Putamen (tissue), 1 donor: ENCODE data around the gene ZNF316.

Experiments used
- DNase-seq: peaks from one replicate; pipeline ENCODE4 v3.0.0-alpha.2; 2016; ENCODE audit warnings: low spot score

ZNF316 gene

GRCh38 chr7:6636741-6637543, at the start of gene ZNF316:
ZNF316 (plus strand) TSS chr7:6637318; CDS start chr7:6642410, 5,092 bp downstream.
- DNase-seq, result peak; percentile 61

DNA sequence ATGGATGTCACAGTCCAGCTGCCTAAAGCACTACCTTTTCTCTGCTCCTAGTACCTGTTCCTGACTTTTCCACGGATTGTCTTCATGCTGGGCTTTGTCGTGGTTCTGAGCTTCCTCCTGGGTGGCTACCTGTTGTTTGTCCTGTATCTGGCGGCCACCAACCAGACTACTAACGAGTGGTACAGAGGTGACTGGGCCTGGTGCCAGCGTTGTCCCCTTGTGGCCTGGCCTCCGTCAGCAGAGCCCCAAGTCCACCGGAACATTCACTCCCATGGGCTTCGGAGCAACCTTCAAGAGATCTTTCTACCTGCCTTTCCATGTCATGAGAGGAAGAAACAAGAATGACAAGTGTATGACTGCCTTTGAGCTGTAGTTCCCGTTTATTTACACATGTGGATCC, 48.6 kb upstream of the ZNF316 start:
- no peak for DNase-seq

DNA sequence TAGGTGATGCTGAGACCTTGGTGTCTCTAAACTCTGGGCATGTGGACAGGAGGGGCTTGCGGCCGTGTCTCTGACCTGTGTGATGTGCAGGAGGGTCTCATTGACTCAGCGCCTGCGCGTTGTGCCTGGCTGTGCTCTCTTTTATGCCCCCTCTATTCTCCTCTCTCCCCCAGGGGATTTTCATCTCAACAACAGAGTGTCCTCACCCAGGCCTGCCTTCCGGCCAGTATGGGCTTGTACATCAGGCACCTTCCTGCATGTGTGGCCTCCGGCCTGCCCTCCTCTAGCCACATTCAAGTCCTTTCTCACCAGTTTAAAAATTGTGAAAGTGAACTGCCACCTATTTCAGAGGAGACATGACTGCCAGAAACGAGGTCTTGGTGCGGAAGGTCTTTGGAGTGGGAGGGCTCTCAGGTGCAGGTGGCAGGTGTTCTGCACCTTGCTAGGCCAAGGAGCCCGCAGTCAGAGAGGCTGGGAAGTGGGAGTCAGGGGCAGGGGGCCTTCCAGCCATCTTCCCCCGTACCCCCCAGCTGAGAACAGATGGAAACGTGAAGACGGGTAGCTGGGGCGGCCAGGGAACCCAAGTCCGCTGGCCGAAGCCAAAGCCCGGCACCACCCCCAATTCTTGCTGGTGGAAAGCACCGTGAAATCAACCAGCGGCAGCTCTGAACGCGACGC, 47.8 kb upstream of the ZNF316 start:
- DNase-seq, result no peak

DNA sequence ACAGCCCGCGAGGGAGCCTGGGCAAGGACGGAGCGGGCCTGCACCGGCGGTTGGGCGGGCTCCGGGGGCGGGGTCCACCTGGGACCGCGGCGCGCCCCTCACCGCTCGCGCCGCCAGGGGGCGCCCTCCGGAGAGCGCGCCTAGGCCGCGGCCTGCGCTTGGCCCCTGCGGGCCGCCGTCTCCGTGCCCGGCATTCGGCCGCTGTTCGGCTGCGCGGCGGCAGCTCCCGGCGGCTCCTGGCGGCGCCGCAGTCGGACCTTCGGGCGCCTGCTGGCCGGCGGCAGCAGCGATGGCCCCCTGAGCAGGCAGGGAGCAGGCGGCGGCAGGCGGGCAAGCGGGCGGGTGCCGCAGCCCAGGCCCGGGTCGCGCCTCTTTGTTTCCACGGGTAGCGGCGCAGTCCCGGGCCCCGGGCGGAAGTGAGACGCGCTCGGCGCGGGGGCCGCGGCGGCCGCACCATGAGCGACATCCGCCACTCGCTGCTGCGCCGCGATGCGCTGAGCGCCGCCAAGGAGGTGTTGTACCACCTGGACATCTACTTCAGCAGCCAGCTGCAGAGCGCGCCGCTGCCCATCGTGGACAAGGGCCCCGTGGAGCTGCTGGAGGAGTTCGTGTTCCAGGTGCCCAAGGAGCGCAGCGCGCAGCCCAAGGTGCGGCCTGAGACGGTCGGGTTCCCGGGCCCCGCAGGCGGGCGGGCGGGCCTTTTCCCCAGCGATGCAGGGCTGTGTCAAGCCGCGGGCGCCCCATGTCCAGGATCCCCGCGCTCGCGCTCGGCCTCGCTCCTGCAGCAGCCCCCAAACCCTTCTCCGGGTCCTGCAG, 47.1 kb upstream of the ZNF316 start, which contains the start of gene INTS15:
Gene INTS15, plus strand, starts transcription at position 193 of the 816 bp plus-strand sequence. Its CDS starts 263 bp downstream, at position 456.
- peak; percentile 71 for DNase-seq

DNA sequence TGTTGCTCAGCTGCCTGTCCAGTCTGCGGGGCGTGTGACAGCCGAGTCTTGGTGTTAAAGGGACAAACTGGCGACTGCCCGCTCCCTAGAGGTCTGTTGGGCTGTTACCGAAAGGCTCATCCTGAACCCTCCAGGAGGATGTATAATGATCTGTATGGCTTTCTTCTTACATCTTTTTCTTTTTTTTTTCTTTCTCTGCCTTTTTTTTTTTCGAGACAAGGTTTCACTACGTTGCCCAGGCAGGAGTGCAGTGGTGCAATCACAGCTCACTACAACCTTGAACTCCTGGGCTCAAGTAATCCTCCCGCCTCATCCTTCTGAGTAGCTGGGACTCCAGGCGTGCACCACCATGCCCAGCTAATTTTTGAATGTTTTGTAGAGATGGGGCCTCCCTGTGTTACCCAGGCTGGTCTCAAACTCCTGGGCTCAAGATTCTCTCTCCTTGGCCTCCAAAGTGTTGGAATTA, 46.4 kb upstream of the ZNF316 start:
- no peak for DNase-seq

GRCh38 chr7:6600093-6600492, 37.0 kb upstream of the ZNF316 start:
- DNase-seq, result no peak

- no peak for DNase-seq
These were observed 32.7 kb upstream of the ZNF316 start for GRCh38 chr7:6604458-6604857.

- DNase-seq, result no peak
These were observed 30.1 kb upstream of the ZNF316 start for GRCh38 chr7:6606866-6607583.

GRCh38 chr7:6607651-6608051, 29.5 kb upstream of the ZNF316 start:
- DNase-seq, result no peak

GRCh38 chr7:6608081-6608480, 29.0 kb upstream of the ZNF316 start:
- DNase-seq, result no peak

GRCh38 chr7:6608794-6609193, 28.3 kb upstream of the ZNF316 start:
- no peak for DNase-seq

- DNase-seq, result no peak
These were observed 24.3 kb upstream of the ZNF316 start for GRCh38 chr7:6612819-6613218.

GRCh38 chr7:6613706-6614105, 23.4 kb upstream of the ZNF316 start:
- DNase-seq, result no peak

- no peak for DNase-seq
These were observed 22.0 kb upstream of the ZNF316 start, which contains the start of gene ZNF853 for GRCh38 chr7:6614953-6615722. ZNF853 (plus strand) TSS chr7:6615610; CDS start chr7:6616175, 565 bp downstream.

- DNase-seq, result no peak
These were observed 21.2 kb upstream of the ZNF316 start for GRCh38 chr7:6615723-6616555.

DNA sequence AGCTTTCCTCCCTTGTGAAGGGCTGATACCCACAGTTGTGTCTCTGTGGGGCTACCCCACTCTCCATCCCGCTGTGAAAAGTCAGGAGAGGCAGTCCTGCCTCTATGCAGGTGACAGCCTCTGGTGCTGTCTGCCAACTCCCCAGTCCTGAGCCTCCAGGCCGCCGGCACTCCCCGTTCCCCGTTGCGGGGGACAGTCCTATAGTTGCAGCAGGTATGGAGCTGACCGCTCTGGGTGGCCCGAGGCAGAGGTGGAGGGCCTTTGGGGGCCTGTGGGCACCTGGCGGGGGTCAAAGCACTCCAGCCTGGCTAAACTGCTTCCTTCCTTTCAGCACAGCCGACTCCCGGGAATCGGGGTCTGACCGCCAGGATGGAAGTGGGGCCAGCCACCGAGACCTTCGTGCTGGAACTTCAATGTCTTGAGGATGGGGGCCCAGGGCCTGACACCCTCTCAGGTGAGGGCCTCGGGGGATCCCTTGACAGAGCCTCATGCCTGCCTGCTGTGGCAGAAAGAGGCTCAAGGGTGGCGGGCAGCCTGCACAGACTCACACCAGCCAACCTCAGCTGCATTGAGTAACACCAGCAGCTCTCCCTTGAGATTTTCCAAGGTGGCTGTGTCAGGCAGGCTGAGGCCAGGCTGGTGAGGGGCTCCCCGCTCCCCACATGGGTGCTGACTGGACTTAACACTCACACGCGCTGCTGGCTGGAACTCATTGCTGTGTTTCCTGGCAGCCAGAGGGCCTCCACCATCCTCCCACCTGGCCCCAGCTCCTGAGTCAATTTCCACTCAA, 20.1 kb upstream of the ZNF316 start:
- no peak for DNase-seq

DNA sequence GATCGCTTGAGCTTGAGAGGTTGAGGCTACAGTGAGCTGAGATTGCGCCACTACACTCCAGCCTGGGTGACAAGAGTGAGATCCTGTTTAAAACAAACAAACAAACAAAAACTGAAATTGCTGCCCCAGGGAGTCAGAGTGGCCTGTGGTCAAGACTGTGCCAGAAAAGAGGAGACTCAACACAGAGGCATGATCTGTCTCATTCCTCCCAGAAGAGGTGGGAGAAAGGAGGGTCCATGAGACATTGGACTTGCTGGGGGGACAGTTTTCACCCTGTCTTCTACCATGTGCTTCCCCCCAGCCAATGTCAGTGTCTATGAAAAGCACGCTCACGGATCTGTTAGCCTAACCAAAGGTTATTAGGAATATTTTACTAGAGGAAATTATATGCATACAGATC, 18.5 kb upstream of the ZNF316 start:
- no peak for DNase-seq

DNA sequence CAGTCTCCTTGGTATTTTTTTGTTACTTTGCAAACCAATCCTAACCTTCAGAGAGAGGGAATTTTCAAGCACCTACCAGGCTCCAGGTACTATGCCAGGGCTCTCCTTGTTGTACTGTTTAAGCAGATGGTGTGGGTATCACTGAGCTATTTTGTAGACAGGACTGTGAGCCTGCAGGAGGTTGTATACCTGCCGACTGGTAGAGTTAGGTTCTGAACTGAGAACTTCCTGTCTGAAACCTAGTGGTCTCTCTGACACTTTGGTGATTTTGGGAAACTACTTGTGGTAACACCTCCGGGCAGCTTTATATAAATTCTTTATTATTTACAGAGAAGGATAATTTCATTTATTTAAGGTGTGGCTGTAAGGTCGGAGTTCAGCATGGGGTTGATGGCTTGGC, 17.2 kb upstream of the ZNF316 start:
- DNase-seq, result no peak
